ENCODE measurements around the gene MED28. TPM values are rescaled to one million over a fixed set of nuclear protein-coding genes. Genes with fewer than 3 reads are reported as not detected.

The MED28 gene
- total RNA-seq, 1 experiment from 2014 or later = 60.5 TPM

GRCh38 chr4:17587094-17587822 is 27.2 kb upstream of the MED28 start:
- no TSS peak for BruUV-seq (replicated peaks)
- no peak overlapping the region for H3K4me3 Mint-ChIP-seq (ENCODE audit: unreplicated experiment)
- no peak for TF ChIP-seq CTCF (IDR thresholded peaks at IDR 0.05; ENCODE audit: insufficient read depth in 1 of 2, low read depth in 1 of 2, low read length in 1 of 2, severe bottlenecking in 1 of 2, unreplicated experiment in 1 of 2)
- H3K27me3 ChIP-seq (replicated peaks; ENCODE audit: control insufficient read depth, insufficient read depth, low read length) = no peaks in the 10 kb centered on the region
- no peak overlapping the region for H3K4me3 ChIP-seq (ENCODE audit: low read depth, low read length)
- no peaks in the 10 kb centered on the region for H3K27me3 Mint-ChIP-seq (ENCODE audit: insufficient read depth, unreplicated experiment)
- no peaks in the 10 kb centered on the region for H3K9me3 ChIP-seq
- intact Hi-C loops (cut with micrococcal nuclease; ENCODE audit: unreplicated experiment) = no loop called here
- no peaks in the 10 kb centered on the region for H3K4me1 Mint-ChIP-seq (ENCODE audit: low read depth, unreplicated experiment)
- POLR2A ChIA-PET = no interaction called here
- no peak for DNase-seq
- H3K36me3 ChIP-seq (ENCODE audit: control insufficient read depth, insufficient read depth, low read length) = no peaks in the 10 kb centered on the region; the same call in 1 of the 2 replicates
- CTCF ChIA-PET = no interaction called here
- H3K4me1 ChIP-seq = no peaks in the 10 kb centered on the region
- H3K9me3 Mint-ChIP-seq (ENCODE audit: unreplicated experiment) = no peaks in the 10 kb centered on the region
- H3K27ac Mint-ChIP-seq (ENCODE audit: unreplicated experiment) = no peak overlapping the region
- peaks cover 54% of the 10 kb centered on the region for H3K36me3 Mint-ChIP-seq (ENCODE audit: insufficient read depth, unreplicated experiment)

- no peak overlapping the region for H3K4me3 Mint-ChIP-seq (ENCODE audit: unreplicated experiment)
- CTCF ChIA-PET = no interaction called here
- H3K36me3 Mint-ChIP-seq (ENCODE audit: insufficient read depth, unreplicated experiment) = peaks cover 62% of the 10 kb centered on the region
- intact Hi-C loops (cut with micrococcal nuclease; ENCODE audit: unreplicated experiment) = no loop called here
- H3K27me3 ChIP-seq (replicated peaks; ENCODE audit: control insufficient read depth, insufficient read depth, low read length) = no peaks in the 10 kb centered on the region
- H3K36me3 ChIP-seq (ENCODE audit: control insufficient read depth, insufficient read depth, low read length) = no peaks in the 10 kb centered on the region; the same call in 1 of the 2 replicates
- POLR2A ChIA-PET = no interaction called here
- no peak overlapping the region for H3K4me3 ChIP-seq (ENCODE audit: low read depth, low read length)
- DNase-seq = no peak
- H3K27me3 Mint-ChIP-seq (ENCODE audit: insufficient read depth, unreplicated experiment) = no peaks in the 10 kb centered on the region
- H3K9me3 Mint-ChIP-seq (ENCODE audit: unreplicated experiment) = no peaks in the 10 kb centered on the region
- no peaks in the 10 kb centered on the region for H3K4me1 Mint-ChIP-seq (ENCODE audit: low read depth, unreplicated experiment)
- no peak for TF ChIP-seq CTCF (IDR thresholded peaks at IDR 0.05; ENCODE audit: insufficient read depth in 1 of 2, low read depth in 1 of 2, low read length in 1 of 2, severe bottlenecking in 1 of 2, unreplicated experiment in 1 of 2)
- H3K4me1 ChIP-seq = no peaks in the 10 kb centered on the region
- H3K27ac Mint-ChIP-seq (ENCODE audit: unreplicated experiment) = no peak overlapping the region
- H3K9me3 ChIP-seq = no peaks in the 10 kb centered on the region
- BruUV-seq (replicated peaks) = no TSS peak
Measured at GRCh38 chr4:17589355-17589754, 25.1 kb upstream of the MED28 start.

GRCh38 chr4:17595471-17596005 is 18.9 kb upstream of the MED28 start:
- no peaks in the 10 kb centered on the region; the same call in 1 of the 2 replicates for H3K36me3 ChIP-seq (ENCODE audit: control insufficient read depth, insufficient read depth, low read length)
- ChIA-PET CTCF (no interaction called here), POLR2A (no interaction called here)
- Mint-ChIP-seq H3K27me3 (ENCODE audit: insufficient read depth, unreplicated experiment) (no peaks in the 10 kb centered on the region), H3K9me3 (ENCODE audit: unreplicated experiment) (no peaks in the 10 kb centered on the region), H3K4me1 (ENCODE audit: low read depth, unreplicated experiment) (no peaks in the 10 kb centered on the region), H3K27ac (ENCODE audit: unreplicated experiment) (no peak overlapping the region), H3K4me3 (ENCODE audit: unreplicated experiment) (no peak overlapping the region), H3K36me3 (ENCODE audit: insufficient read depth, unreplicated experiment) (peaks cover 33% of the 10 kb centered on the region)
- no peak for DNase-seq
- no peak overlapping the region for H3K4me3 ChIP-seq (ENCODE audit: low read depth, low read length)
- H3K27me3 ChIP-seq (replicated peaks; ENCODE audit: control insufficient read depth, insufficient read depth, low read length) = no peaks in the 10 kb centered on the region
- no TSS peak for BruUV-seq (replicated peaks)
- intact Hi-C loops (cut with micrococcal nuclease; ENCODE audit: unreplicated experiment) = loop anchor here (5.0 kb wide), 1 partner anchor 212 kb away; no protein-coding TSS in a partner anchor
- TF ChIP-seq CTCF (IDR thresholded peaks at IDR 0.05; ENCODE audit: insufficient read depth in 1 of 2, low read depth in 1 of 2, low read length in 1 of 2, severe bottlenecking in 1 of 2, unreplicated experiment in 1 of 2) = no peak
- H3K9me3 ChIP-seq = no peaks in the 10 kb centered on the region
- H3K4me1 ChIP-seq = no peaks in the 10 kb centered on the region

All from Caco-2 (cell line).